Astrocyte of the spinal cord (primary cell): Measurements from ENCODE around the gene CHAF1A.

ENCODE experiments used
- DNase-seq: peaks from one replicate; pipeline ENCODE4 v3.0.0; 2011; ENCODE audit warnings: low read depth, low spot score
- H3K4me3 ChIP-seq: 2 replicates; pipeline ENCODE4 v1.5.1; 2011; ENCODE audit warnings: low read depth, mild to moderate bottlenecking, low read length, moderate library complexity
- in situ Hi-C: cut with HindIII; loops from 2 replicates; pipeline ENCODE4 v1.10.0; 2017; ENCODE audit warnings: low sequenced_read_pairs
- TF ChIP-seq, protein P1 (sequence below): IDR thresholded peaks from 2 replicates; pipeline ENCODE4 v1.5.1; 2012; ENCODE audit warnings: low read depth, mild to moderate bottlenecking, low read length, inconsistent platforms

The CHAF1A gene

GRCh38 chr19:4406626-4407025 lies 4.2 kb downstream of the CHAF1A start:
- TF ChIP-seq, protein P1, sequence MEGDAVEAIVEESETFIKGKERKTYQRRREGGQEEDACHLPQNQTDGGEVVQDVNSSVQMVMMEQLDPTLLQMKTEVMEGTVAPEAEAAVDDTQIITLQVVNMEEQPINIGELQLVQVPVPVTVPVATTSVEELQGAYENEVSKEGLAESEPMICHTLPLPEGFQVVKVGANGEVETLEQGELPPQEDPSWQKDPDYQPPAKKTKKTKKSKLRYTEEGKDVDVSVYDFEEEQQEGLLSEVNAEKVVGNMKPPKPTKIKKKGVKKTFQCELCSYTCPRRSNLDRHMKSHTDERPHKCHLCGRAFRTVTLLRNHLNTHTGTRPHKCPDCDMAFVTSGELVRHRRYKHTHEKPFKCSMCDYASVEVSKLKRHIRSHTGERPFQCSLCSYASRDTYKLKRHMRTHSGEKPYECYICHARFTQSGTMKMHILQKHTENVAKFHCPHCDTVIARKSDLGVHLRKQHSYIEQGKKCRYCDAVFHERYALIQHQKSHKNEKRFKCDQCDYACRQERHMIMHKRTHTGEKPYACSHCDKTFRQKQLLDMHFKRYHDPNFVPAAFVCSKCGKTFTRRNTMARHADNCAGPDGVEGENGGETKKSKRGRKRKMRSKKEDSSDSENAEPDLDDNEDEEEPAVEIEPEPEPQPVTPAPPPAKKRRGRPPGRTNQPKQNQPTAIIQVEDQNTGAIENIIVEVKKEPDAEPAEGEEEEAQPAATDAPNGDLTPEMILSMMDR, result no peak
- no peak overlapping the region for H3K4me3 ChIP-seq
- in situ Hi-C loops, result no loop called here
- no peak for DNase-seq

- no peak for DNase-seq
Measured at GRCh38 chr19:4409123-4409933, 6.9 kb downstream of the CHAF1A start.

GRCh38 chr19:4413588-4413987 lies 11.1 kb downstream of the CHAF1A start:
- TF ChIP-seq, protein P1, result no peak
- in situ Hi-C loops, result no loop called here

More at GRCh38 chr19:4409123-4409933, 6.9 kb downstream of the CHAF1A start:
- TF ChIP-seq, protein P1, result no peak
- no peak overlapping the region for H3K4me3 ChIP-seq
- in situ Hi-C loops, result no loop called here

DNA sequence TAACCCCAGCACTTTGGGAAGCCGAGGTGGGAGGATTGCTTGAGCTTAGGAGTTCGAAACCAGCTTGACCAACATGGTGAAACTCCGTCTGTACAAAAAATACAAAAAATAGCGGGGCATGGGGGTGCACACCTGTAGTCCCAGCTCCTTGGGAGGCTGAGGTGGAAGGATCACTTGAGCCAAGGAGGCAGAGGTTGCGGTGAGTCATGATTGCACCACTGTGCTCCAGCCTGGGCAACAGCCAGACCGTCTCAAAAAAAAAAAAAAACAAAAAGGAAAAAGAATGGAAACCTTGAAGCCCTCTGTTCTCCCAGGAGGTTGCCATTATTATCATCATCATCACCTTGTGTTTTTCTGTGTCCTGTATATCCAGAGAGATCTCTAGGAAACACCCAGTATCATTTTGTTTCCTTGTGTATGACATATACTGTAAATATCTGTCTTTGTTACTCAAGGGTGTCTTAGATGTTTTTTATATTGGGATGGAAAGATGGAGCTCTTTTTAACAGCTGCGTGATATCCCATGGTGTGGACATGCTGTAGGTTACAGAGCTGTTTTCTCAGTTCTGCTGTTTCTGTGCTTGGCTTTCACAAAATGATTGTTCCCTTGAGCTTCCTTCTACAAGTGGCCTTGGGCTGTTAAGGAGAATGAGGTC lies 11.8 kb downstream of the CHAF1A start:
- in situ Hi-C loops, result no loop called here
- TF ChIP-seq, protein P1, result no peak
- peak; percentile 25 for DNase-seq
- H3K4me3 ChIP-seq, result no peak overlapping the region

More at GRCh38 chr19:4413588-4413987, 11.1 kb downstream of the CHAF1A start:
- no peak overlapping the region for H3K4me3 ChIP-seq
- no peak for DNase-seq

DNA sequence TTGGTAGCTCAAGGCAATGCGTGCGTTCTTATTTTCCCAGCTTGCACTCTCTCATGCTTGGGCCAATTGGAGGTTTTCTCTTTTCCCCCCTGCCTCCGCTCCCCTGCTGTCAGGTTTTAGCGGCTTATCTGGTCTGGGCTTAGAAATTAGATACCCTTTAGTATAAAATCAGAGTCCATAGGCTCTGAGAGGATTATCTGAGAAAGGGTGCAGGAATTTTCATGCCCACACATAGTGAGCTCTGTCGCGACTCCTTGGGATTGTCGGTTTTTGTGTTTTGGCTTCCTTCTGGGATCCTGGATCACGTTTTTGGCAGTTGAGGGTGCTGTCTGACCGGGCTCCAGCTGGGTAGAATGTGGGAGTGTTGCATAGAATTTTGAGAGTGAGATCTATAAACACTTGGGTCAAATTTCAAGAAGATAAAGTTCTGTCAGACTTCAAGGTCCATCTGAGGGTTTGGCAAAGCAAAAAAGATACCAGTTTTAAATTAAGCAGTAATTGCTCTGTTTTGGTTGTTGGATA lies 12.4 kb downstream of the CHAF1A start:
- in situ Hi-C loops, result no loop called here
- peak; percentile 16 for DNase-seq
- TF ChIP-seq, protein P1, result no peak
- no peak overlapping the region for H3K4me3 ChIP-seq

DNA sequence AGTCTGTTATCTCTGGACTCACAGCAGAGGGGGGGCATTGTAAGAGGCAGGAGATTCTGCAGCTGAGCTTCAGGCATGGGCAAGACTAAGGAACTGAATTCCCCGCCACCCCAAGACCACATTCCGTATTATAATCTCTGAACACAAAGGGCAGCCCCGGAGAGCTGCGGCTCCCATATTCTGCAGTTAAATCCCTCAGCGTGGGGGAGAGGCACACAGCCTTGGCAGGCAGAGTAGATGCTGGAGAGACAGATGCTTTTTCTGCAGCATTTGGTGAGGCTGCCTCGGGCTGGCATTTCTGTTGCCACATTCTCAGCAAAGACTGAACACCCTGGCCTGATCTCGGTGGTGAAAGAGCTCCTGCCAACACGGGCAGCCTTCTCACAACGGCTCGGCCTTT lies 12.9 kb downstream of the CHAF1A start:
- TF ChIP-seq, protein P1, result no peak
- in situ Hi-C loops, result no loop called here
- DNase-seq, result no peak
- no peak overlapping the region for H3K4me3 ChIP-seq
